Right atrium auricular region (tissue), 2 donors: ENCODE measurements around the gene TMEM150C. TPM values are rescaled to one million over a fixed set of nuclear protein-coding genes. Genes with fewer than 3 reads are reported as not detected.

Experiments used
- DNase-seq: peaks from one replicate; pipeline ENCODE4 v3.0.0-alpha.2; 2019; ENCODE audit warnings: low spot score
- H3K27ac ChIP-seq, 2 donors: fragments of 200-600 bp; sonication (generic); 1 replicate in 1 of 2; 2 replicates in 1 of 2; pipeline ENCODE4 v1.5.1; 2016 to 2019
- H3K27me3 ChIP-seq, 2 donors: fragments of 200-600 bp; sonication (generic); one replicate each; pipeline versions ENCODE4 v1.5.1 to v1.6.0; 2017 to 2019
- H3K36me3 ChIP-seq: fragments of 200-600 bp; sonication (generic); one replicate; pipeline ENCODE4 v1.5.1; 2016
- H3K4me1 ChIP-seq, 2 donors: fragments of 200-600 bp; sonication (generic); one replicate each; pipeline versions ENCODE4 v1.5.1 to v1.6.0; 2017 to 2019
- H3K4me3 ChIP-seq, 2 donors: fragments of 200-600 bp; sonication (generic); 1 replicate in 1 of 2; 2 replicates in 1 of 2; pipeline ENCODE4 v1.5.1; 2017 to 2019; ENCODE audit warnings: mild to moderate bottlenecking in 1 of 2, moderate library complexity in 1 of 2
- H3K9me3 ChIP-seq, 2 donors: fragments of 200-600 bp; sonication (generic); one replicate each; pipeline ENCODE4 v1.5.1; 2019
- CTCF ChIP-seq, 2 donors: fragments of 200-600 bp; sonication (generic); IDR thresholded peaks; one replicate each; pipeline ENCODE4 v1.5.1; 2019; ENCODE audit warnings: antibody characterized with exemption in 2 of 2
- total RNA-seq, 2 donors: library from RNA; depleted of rRNA; stranded (reverse); fragments of >200 nt; gene quantifications; one replicate each; pipeline ENCODE4 v1.1.0, GENCODE V29; 2016

Gene TMEM150C
- total RNA-seq, 2 donors from 2014 or later = 14.2 to 21.2 TPM

- no peak for DNase-seq
- Histone ChIP-seq H3K4me3 (no peak overlapping the region), H3K27me3 (no peaks in the 10 kb centered on the region), H3K9me3 (no peaks in the 10 kb centered on the region), H3K36me3 (no peaks in the 10 kb centered on the region), H3K27ac (no peak overlapping the region), H3K4me1 (no peaks in the 10 kb centered on the region)
- no peak for TF ChIP-seq CTCF (IDR thresholded peaks at IDR 0.05)
These were observed 28.0 kb upstream of the TMEM150C start for GRCh38 chr4:82589756-82590155.

- no peak for TF ChIP-seq CTCF (IDR thresholded peaks at IDR 0.05)
- H3K9me3 ChIP-seq = no peaks in the 10 kb centered on the region
These were observed 27.0 kb upstream of the TMEM150C start for GRCh38 chr4:82588771-82589270.

GRCh38 chr4:82587826-82588540 is 26.2 kb upstream of the TMEM150C start:
- Histone ChIP-seq H3K9me3 (no peaks in the 10 kb centered on the region), H3K36me3 (no peaks in the 10 kb centered on the region), H3K27ac (no peak overlapping the region), H3K4me3 (no peak overlapping the region), H3K27me3 (no peaks in the 10 kb centered on the region), H3K4me1 (no peaks in the 10 kb centered on the region)
- no peak for TF ChIP-seq CTCF (IDR thresholded peaks at IDR 0.05)
- no peak for DNase-seq

More at GRCh38 chr4:82588771-82589270, 27.0 kb upstream of the TMEM150C start:
- Histone ChIP-seq H3K36me3 (no peaks in the 10 kb centered on the region), H3K4me1 (no peaks in the 10 kb centered on the region), H3K27me3 (no peaks in the 10 kb centered on the region), H3K4me3 (no peak overlapping the region), H3K27ac (no peak overlapping the region)
- no peak for DNase-seq

- Histone ChIP-seq H3K27me3 (no peaks in the 10 kb centered on the region), H3K9me3 (no peaks in the 10 kb centered on the region), H3K36me3 (no peaks in the 10 kb centered on the region), H3K27ac (no peak overlapping the region), H3K4me1 (no peaks in the 10 kb centered on the region), H3K4me3 (no peak overlapping the region)
- no peak for TF ChIP-seq CTCF (IDR thresholded peaks at IDR 0.05)
- no peak for DNase-seq
These were observed 24.1 kb upstream of the TMEM150C start for GRCh38 chr4:82585690-82586435.

- Histone ChIP-seq H3K27ac (no peak overlapping the region), H3K27me3 (no peaks in the 10 kb centered on the region), H3K4me1 (no peaks in the 10 kb centered on the region), H3K36me3 (no peaks in the 10 kb centered on the region), H3K4me3 (no peak overlapping the region), H3K9me3 (no peaks in the 10 kb centered on the region)
- no peak for TF ChIP-seq CTCF (IDR thresholded peaks at IDR 0.05)
- no peak for DNase-seq
These were observed 23.1 kb upstream of the TMEM150C start for GRCh38 chr4:82584931-82585330.
